Measurements from ENCODE around the gene SLC16A11.

Gene SLC16A11

GRCh38 chr17:7025245-7025644 is 18.6 kb downstream of the SLC16A11 start:
- no peak overlapping the region for H3K4me3 ChIP-seq (ENCODE audit: low read length, poor library complexity, severe bottlenecking)
- no peaks in the 10 kb centered on the region for H3K9me3 ChIP-seq (ENCODE audit: insufficient read depth, low read depth, low read length)
- no peak overlapping the region for H3K9ac ChIP-seq (ENCODE audit: low read depth, low read length, poor library complexity, severe bottlenecking)
- TF ChIP-seq CTCF (conservative IDR thresholded peaks at IDR 0.05; ENCODE audit: low read length) (no peak), EZH2phosphoT487 (IDR thresholded peaks at IDR 0.05; ENCODE audit: borderline replicate concordance) (no peak)
- no peaks in the 10 kb centered on the region for H3F3A ChIP-seq (ENCODE audit: low read depth)
- H3K4me2 ChIP-seq (ENCODE audit: low read depth, low read length, poor library complexity, severe bottlenecking) = no peak overlapping the region
- H2AFZ ChIP-seq (ENCODE audit: low read length) = no peak overlapping the region
- H3K4me1 ChIP-seq (ENCODE audit: insufficient read depth, low read length, poor library complexity, severe bottlenecking) = peaks cover 15% of the 10 kb centered on the region
- no peaks in the 10 kb centered on the region for H3K79me2 ChIP-seq (ENCODE audit: insufficient read depth, low read length)
- no peaks in the 10 kb centered on the region for H3K27me3 ChIP-seq (ENCODE audit: insufficient read depth, low read length, poor library complexity, severe bottlenecking)
- H3K9me2 ChIP-seq (replicated peaks; ENCODE audit: low read depth, low read length) = no peaks in the 10 kb centered on the region
- no peaks in the 10 kb centered on the region for H4K20me1 ChIP-seq (ENCODE audit: insufficient read depth, low read length, poor library complexity, severe bottlenecking)
- no peaks in the 10 kb centered on the region for H3K36me3 ChIP-seq (ENCODE audit: insufficient read depth, low read length)

DNA sequence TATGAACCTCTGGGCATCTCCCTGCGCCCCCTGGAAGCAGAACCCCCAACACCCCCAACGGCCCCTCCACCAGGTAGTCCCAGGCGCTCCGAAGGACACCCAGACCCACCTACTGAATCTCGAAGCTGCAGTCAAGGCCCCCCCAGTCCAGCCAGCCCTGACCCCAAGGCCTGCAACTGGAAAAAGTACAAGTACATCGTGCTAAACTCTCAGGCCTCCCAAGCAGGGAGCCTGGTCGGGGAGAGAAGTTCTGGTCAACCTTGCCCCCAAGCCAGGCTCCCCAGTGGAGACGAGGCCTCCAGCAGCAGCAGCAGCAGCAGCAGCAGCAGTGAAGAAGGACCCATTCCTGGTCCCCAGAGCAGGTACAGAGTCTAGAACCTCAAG is 19.5 kb downstream of the SLC16A11 start:
- Histone ChIP-seq H3K9me2 (replicated peaks; ENCODE audit: low read depth, low read length) (no peaks in the 10 kb centered on the region), H3K4me2 (ENCODE audit: low read depth, low read length, poor library complexity, severe bottlenecking) (no peak overlapping the region), H4K20me1 (ENCODE audit: insufficient read depth, low read length, poor library complexity, severe bottlenecking) (no peaks in the 10 kb centered on the region), H3K27me3 (ENCODE audit: insufficient read depth, low read length, poor library complexity, severe bottlenecking) (no peaks in the 10 kb centered on the region), H3K36me3 (ENCODE audit: insufficient read depth, low read length) (no peaks in the 10 kb centered on the region), H3K4me3 (ENCODE audit: low read length, poor library complexity, severe bottlenecking) (no peak overlapping the region), H3F3A (ENCODE audit: low read depth) (no peaks in the 10 kb centered on the region), H3K79me2 (ENCODE audit: insufficient read depth, low read length) (no peaks in the 10 kb centered on the region), H3K9ac (ENCODE audit: low read depth, low read length, poor library complexity, severe bottlenecking) (no peak overlapping the region), H2AFZ (ENCODE audit: low read length) (no peak overlapping the region), H3K9me3 (ENCODE audit: insufficient read depth, low read depth, low read length) (no peaks in the 10 kb centered on the region), H3K4me1 (ENCODE audit: insufficient read depth, low read length, poor library complexity, severe bottlenecking) (peaks cover 6% of the 10 kb centered on the region)
- no peak for TF ChIP-seq EZH2phosphoT487 (IDR thresholded peaks at IDR 0.05; ENCODE audit: borderline replicate concordance)
- TF ChIP-seq CTCF (conservative IDR thresholded peaks at IDR 0.05; ENCODE audit: low read length) = no peak

GRCh38 chr17:7023576-7024401 is 20.1 kb downstream of the SLC16A11 start:
- Histone ChIP-seq H3K4me2 (ENCODE audit: low read depth, low read length, poor library complexity, severe bottlenecking) (no peak overlapping the region), H3K4me1 (ENCODE audit: insufficient read depth, low read length, poor library complexity, severe bottlenecking) (peaks cover 4% of the 10 kb centered on the region), H2AFZ (ENCODE audit: low read length) (no peak overlapping the region), H3F3A (ENCODE audit: low read depth) (no peaks in the 10 kb centered on the region), H4K20me1 (ENCODE audit: insufficient read depth, low read length, poor library complexity, severe bottlenecking) (no peaks in the 10 kb centered on the region), H3K9ac (ENCODE audit: low read depth, low read length, poor library complexity, severe bottlenecking) (no peak overlapping the region), H3K27me3 (ENCODE audit: insufficient read depth, low read length, poor library complexity, severe bottlenecking) (no peaks in the 10 kb centered on the region), H3K9me2 (replicated peaks; ENCODE audit: low read depth, low read length) (no peaks in the 10 kb centered on the region), H3K9me3 (ENCODE audit: insufficient read depth, low read depth, low read length) (no peaks in the 10 kb centered on the region), H3K36me3 (ENCODE audit: insufficient read depth, low read length) (no peaks in the 10 kb centered on the region), H3K79me2 (ENCODE audit: insufficient read depth, low read length) (no peaks in the 10 kb centered on the region), H3K4me3 (ENCODE audit: low read length, poor library complexity, severe bottlenecking) (no peak overlapping the region)
- no peak for TF ChIP-seq EZH2phosphoT487 (IDR thresholded peaks at IDR 0.05; ENCODE audit: borderline replicate concordance)
- TF ChIP-seq CTCF (conservative IDR thresholded peaks at IDR 0.05; ENCODE audit: low read length) = no peak

All from Loucy (cell line).